ENCODE data around the gene MS4A10. TPM values are rescaled to one million over a fixed set of nuclear protein-coding genes. Genes with fewer than 3 reads are reported as not detected.

MS4A10 gene
- total and polyA plus RNA-seq, 4 donors, result not detected

GRCh38 chr11:60847896-60848295 is 62.8 kb downstream of the MS4A10 start:
- TF ChIP-seq FOXA2 (IDR thresholded peaks at IDR 0.05) (no peak), GABPA (IDR thresholded peaks at IDR 0.05 in 1 of 2, conservative IDR thresholded peaks at IDR 0.05 in 1 of 2) (no peak), MAX (IDR thresholded peaks at IDR 0.05) (no peak), RXRA (IDR thresholded peaks at IDR 0.05) (no peak), NR2F2 (IDR thresholded peaks at IDR 0.05) (no peak), SP1 (IDR thresholded peaks at IDR 0.05) (no peak), EGR1 (IDR thresholded peaks at IDR 0.05; ENCODE audit: low read depth in 2 of 2) (no peak), JUND (IDR thresholded peaks at IDR 0.05) (no peak), CTCF (IDR thresholded peaks at IDR 0.05; ENCODE audit: low read depth, low read length, missing input control) (no peak), TAF1 (conservative IDR thresholded peaks at IDR 0.05) (no peak), HNF4A (conservative IDR thresholded peaks at IDR 0.05) (no peak), YY1 (IDR thresholded peaks at IDR 0.05) (no peak), HNF4G (IDR thresholded peaks at IDR 0.05) (no peak)
- DNase-seq (ENCODE audit: low spot score), result no peak
- no peak overlapping the region for H3K27ac ChIP-seq (ENCODE audit: low read depth in 1 of 2, low read length in 2 of 2)
- no peak overlapping the region for H3K4me3 ChIP-seq (ENCODE audit: low read depth in 1 of 3, low read length in 3 of 3)
- H3K9ac ChIP-seq (ENCODE audit: low read depth in 1 of 2, low read length in 2 of 2), result no peak overlapping the region
- no peaks in the 10 kb centered on the region for H3K9me3 ChIP-seq (ENCODE audit: control insufficient read depth in 4 of 4, low read length in 3 of 4)
- 93% methylated on average over 12 of the region's 12 CpGs for WGBS
- no peaks in the 10 kb centered on the region for H3K27me3 ChIP-seq (ENCODE audit: control insufficient read depth in 4 of 4, insufficient read depth in 4 of 4, low read length in 3 of 4)
- H3K4me1 ChIP-seq (ENCODE audit: control insufficient read depth in 4 of 4, insufficient read depth in 4 of 4, low read length in 3 of 4), result peaks cover 4 to 26% (median 22%) of the 10 kb centered on the region in 4 donors
- H3K36me3 ChIP-seq (ENCODE audit: control insufficient read depth in 4 of 4, insufficient read depth in 3 of 4, low read depth in 1 of 4, low read length in 3 of 4), result peaks cover 0 to 30% (median 2%) of the 10 kb centered on the region in 4 donors

GRCh38 chr11:60848714-60849151 is 63.6 kb downstream of the MS4A10 start:
- H3K27ac ChIP-seq (ENCODE audit: low read depth in 1 of 2, low read length in 2 of 2), result no peak overlapping the region
- H3K9me3 ChIP-seq (ENCODE audit: control insufficient read depth in 4 of 4, low read length in 3 of 4), result no peaks in the 10 kb centered on the region
- peaks cover 1 to 18% (median 14%) of the 10 kb centered on the region in 4 donors for H3K4me1 ChIP-seq (ENCODE audit: control insufficient read depth in 4 of 4, insufficient read depth in 4 of 4, low read length in 3 of 4)
- DNase-seq (ENCODE audit: low spot score), result no peak
- 87% methylated on average over 10 of the region's 10 CpGs for WGBS
- H3K36me3 ChIP-seq (ENCODE audit: control insufficient read depth in 4 of 4, insufficient read depth in 3 of 4, low read depth in 1 of 4, low read length in 3 of 4), result peaks cover 0 to 30% (median 2%) of the 10 kb centered on the region in 4 donors
- H3K27me3 ChIP-seq (ENCODE audit: control insufficient read depth in 4 of 4, insufficient read depth in 4 of 4, low read length in 3 of 4), result no peaks in the 10 kb centered on the region
- no peak overlapping the region for H3K9ac ChIP-seq (ENCODE audit: low read depth in 1 of 2, low read length in 2 of 2)
- no peak overlapping the region for H3K4me3 ChIP-seq (ENCODE audit: low read depth in 1 of 3, low read length in 3 of 3)
- TF ChIP-seq GABPA (IDR thresholded peaks at IDR 0.05 in 1 of 2, conservative IDR thresholded peaks at IDR 0.05 in 1 of 2), result no peak
- no peak for TF ChIP-seq NR2F2 (IDR thresholded peaks at IDR 0.05)
- no peak for TF ChIP-seq MAX (IDR thresholded peaks at IDR 0.05)
- no peak for TF ChIP-seq ZBTB33 (IDR thresholded peaks at IDR 0.05)
- TF ChIP-seq RAD21 (IDR thresholded peaks at IDR 0.05), result no peak
- no peak for TF ChIP-seq CTCF (IDR thresholded peaks at IDR 0.05; ENCODE audit: low read depth, low read length, missing input control)
- no peak for TF ChIP-seq HNF4A (conservative IDR thresholded peaks at IDR 0.05)
- no peak for TF ChIP-seq FOXA2 (IDR thresholded peaks at IDR 0.05)
- TF ChIP-seq TAF1 (conservative IDR thresholded peaks at IDR 0.05), result no peak
- no peak for TF ChIP-seq YY1 (IDR thresholded peaks at IDR 0.05)
- TF ChIP-seq SP1 (IDR thresholded peaks at IDR 0.05), result no peak
- no peak for TF ChIP-seq JUND (IDR thresholded peaks at IDR 0.05)
- no peak for TF ChIP-seq EGR1 (IDR thresholded peaks at IDR 0.05; ENCODE audit: low read depth in 2 of 2)
- no peak for TF ChIP-seq FOXA1 (IDR thresholded peaks at IDR 0.05)
- TF ChIP-seq HNF4G (IDR thresholded peaks at IDR 0.05), result no peak
- no peak for TF ChIP-seq RXRA (IDR thresholded peaks at IDR 0.05)
- no peak for TF ChIP-seq ATF3 (IDR thresholded peaks at IDR 0.05)
